DMS 273 treated with DMSO at 0.1 percent for 48 hours (cell line): Measurements from ENCODE around the gene ESM1.

ENCODE experiments used
- DNase-seq: peaks from one replicate; lab custom pipeline; 2025; lab: John Stamatoyannopoulos, UW

ESM1 gene

DNA sequence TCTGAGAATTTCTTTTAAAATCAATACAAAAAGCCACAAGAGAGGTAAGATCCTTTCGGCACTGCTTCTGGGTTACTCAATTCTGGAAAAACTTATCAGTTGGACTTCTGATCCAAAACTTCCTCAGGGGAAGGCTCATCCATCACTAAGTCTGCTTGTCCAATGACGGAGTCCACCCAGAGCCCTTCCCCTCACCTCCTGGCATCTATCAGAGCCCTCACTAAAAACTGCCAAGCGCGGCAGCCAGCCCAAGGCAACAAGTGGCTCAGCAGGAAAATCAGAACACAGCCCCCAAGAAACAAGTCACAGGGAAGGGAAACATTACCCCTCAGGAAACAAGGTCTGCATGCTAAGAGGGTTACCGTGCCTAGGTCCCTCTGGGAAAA lies 869 bp upstream of the ESM1 start:
- no peak for DNase-seq

DNA sequence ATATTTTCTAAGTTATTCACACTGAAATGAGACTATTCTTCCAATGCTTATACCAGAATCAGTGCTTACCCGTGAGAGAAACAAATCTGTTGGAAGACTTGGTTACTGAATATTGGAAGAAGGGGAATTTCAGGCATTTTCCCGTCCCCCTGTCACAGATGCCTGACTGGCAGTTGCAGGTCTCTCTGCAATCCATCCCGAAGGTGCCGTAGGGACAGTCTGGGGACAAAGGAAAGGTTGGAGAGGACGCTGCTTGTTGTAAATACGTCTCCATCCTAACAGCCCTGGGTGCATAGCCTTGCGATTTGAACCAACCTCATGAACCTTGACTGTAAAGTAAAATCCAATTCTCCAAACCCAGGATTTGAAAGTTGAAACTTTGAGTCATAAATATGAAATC lies 3.5 kb downstream of the ESM1 start:
- DNase-seq = no peak

DNA sequence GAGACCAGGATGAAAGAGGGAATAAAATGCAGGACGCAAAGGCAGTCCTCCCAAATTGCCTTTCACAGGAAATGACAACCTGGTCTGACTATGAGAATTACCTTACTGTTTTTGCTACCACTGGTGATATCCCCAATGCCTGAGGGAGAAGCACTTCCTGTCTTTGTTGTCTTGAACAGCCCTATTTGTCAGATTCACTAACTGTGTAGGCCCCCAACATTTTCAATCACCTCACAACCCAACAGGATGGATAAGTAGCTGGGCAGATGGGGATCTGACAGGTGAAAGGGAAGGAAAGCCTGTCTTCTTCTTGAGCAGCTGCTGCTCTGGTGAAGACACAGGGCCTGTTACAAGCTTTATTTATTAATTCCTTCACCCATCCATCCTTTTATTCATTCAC lies 9.7 kb downstream of the ESM1 start:
- DNase-seq = no peak

DNA sequence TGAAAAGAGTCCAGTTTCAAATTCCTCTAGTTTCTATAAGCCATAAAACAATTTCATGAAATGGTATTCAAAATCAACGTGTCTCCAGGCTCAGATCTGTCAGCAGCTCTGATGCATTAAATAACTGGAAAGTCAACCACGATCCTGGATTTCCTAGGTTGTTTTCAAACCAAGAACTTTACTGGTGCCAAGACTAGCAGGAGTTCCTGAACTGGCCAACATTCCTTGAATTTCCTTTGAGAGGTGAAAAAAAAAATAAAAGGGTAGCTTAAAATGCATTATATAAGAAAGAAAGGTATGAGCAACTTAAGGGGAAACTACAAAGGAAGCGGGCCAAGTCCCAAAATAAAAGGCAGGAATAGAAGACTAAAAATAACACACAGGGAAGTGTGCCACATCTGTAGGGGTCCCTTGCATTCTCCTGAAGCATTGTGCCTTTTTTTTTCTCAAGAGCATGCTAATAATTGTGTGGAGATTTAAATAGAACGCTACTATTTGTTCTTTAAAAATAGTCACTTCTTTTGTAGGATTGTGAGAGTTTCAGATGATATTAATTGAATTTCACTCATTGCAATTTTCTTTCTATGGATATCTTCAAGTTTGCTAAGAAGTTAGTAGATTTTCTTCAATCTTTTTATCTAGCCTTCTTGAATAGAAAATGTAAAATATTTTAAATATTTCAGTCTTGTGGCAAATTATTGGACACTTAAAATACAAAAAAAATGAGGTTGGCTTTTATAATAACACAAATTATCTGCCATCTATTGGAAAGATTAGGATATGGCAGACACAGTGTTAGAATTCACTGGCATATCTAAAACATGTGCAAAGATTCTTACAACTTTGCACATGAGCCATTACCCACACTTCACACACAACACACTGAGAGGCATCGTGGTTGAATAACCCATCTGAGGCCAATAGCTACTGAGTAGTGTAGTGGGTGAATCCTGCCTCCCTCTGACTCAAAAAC lies 15.3 kb downstream of the ESM1 start:
- no peak for DNase-seq

DNA sequence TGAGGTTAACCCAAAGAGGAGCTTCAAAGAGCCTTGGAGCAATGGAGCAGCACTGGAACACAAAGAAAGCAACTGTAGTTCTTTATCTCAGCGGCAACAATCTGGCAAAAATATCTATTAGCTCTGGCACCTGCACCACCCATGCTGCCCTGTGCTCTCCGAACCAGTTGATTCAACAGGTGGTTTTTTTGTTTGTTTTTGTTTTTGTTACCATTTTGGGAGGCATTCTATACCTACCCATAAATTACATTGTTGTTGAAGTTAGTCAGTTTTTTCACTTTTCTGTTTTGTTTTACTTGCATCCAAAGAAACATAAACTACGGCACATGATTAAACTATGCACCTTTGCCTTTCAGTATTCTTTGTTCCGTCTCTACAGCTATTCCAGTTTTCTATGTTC lies 16.2 kb downstream of the ESM1 start:
- no peak for DNase-seq

DNA sequence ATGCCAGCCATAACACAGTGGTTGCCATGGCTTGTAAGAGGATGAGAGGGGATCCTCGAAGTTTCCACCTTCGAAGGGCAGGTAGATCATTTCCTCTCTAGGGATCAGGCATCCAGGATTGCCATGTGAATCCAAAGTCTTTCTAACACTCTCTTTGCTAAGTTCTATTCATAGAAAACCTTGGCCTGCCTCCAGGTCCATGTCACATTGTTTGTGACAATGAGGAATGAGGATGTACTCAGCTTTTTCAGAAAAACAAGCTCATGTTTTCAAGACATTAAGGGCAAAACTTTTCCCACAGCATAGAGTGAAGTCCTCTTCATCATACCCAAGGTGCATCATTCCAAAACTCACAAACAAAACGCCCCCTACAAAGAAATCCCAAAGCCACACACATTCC lies 19.6 kb downstream of the ESM1 start:
- no peak for DNase-seq

DNA sequence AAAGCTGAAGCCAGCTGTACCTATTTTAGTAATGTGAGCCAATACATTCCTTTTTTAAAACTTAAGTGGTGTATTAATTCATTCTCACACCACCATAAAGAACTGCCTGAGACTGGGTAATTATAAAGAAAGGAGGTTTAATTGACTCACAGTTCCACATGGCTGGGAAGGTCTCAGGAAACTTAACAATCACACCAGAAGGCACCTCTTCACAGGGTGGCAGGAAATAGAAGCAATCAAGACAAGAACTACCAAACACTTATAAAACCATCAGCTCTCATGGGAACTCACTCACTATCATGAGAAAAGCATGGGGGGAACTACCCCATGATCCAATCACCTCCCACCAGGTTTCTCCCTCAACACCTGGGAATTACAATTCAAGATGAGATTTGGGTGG lies 21.0 kb downstream of the ESM1 start:
- no peak for DNase-seq

DNA sequence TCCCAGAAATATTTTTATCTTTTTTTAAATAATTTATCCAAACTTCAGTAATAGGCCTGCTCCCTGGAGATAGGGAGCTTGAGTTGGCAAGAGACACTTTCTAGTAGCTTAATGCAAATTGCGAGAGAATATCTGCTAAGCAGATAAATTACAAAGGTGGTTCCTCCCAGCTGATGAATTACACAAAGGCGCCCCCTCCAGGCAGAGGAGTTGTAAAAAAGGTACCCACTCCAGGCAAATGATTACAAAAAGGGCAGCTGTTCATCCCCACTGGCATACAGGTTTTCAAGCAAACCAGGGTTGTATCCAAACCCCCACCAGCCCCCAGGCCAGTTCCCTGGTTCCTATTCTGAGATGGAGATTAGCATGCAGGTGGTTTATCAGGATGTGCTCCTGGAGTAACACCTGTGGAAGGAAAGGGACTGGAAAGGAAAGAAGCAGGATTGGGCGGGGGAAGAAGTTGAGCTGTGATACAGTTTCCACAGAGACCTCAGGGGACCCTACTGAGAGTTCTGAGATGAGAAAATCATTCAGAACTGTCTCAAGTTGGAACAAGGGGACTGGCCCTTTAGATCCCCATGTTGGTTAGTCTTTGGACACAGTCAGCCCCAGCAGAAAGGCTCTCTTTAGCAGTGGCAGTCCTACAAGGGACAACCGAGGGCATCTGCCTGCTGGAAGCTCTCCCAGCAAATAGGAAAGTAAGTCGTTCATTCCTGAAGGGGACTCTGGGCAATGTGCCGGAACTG lies 25.5 kb downstream of the ESM1 start:
- no peak for DNase-seq

DNA sequence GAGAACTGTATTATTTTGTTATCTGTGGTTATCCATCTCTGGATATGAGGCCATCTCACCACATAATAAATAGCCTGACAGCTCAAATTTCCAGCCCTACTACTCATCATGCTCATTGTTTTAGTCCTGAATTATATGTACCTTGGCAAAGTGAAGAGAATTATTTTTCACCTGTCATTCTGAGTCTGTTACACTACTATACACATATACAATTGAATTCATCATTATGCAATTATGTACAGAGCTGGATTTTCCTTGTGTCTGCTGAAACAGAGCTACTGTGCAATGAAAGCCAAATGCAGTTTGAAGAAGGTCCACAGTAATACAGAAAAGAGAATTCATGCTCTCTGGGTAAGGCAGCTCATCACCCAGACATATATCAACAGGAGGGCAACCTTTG lies 28.5 kb downstream of the ESM1 start:
- no peak for DNase-seq

DNA sequence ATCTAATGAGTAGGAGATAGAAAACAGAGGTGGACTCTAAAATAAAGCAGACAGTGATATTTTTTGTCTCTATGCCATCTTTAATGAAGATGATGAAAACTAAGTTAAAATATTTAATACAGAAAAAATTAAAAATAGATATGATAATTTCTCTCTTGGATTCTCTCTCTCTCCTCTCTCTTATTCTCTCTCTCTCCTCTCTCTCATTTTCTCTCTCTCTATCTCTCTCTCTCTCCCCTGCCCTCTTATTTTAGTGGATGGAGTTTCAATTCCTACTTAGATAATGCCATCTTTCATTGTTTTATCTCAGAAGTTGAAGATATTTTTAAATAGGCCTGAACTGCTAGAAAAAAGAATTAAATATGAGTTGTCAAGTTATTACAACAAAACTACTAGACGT lies 38.2 kb downstream of the ESM1 start:
- no peak for DNase-seq

DNA sequence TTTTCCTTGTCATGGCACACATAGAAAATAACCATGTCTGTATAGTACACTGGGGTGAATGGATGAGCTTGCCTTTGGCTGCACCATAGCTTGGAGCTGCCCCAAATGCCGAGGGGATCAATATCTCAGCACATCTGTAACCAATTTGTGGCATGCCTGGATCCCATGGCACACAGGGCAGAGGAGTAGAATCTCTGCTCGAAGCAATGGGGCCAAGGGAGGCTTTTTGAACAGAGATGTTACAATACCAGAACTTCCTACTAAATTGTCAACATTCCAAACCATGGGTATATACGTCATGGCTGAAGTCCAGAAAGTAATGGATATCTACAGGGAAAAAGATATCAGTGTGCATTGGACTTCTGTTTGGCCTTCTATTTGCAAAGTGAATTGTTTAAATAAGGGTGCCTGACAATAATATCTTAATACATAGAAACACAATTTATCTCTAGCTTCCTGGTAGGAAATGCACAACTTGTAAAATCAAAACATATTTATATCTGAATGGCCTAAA lies 39.0 kb downstream of the ESM1 start:
- no peak for DNase-seq

DNA sequence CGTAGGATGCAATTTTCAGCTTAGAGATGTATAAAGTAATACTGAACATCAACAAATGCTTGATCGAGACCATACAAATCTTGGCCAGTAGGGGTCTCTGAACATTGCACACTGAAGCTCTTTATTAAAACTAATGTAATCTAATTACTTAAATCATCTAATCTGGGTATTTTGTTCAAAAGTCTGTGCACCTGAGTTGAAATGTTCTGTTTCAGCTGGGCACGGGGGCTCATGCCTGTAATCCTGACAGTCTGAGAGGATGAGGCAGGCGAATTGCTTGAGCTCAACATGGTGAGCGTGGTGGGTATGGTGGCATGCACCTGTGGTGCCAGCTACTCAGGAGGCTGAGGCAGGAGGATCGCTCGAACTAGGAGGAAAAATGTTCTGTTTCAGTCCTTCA lies 41.0 kb downstream of the ESM1 start:
- DNase-seq = no peak

DNA sequence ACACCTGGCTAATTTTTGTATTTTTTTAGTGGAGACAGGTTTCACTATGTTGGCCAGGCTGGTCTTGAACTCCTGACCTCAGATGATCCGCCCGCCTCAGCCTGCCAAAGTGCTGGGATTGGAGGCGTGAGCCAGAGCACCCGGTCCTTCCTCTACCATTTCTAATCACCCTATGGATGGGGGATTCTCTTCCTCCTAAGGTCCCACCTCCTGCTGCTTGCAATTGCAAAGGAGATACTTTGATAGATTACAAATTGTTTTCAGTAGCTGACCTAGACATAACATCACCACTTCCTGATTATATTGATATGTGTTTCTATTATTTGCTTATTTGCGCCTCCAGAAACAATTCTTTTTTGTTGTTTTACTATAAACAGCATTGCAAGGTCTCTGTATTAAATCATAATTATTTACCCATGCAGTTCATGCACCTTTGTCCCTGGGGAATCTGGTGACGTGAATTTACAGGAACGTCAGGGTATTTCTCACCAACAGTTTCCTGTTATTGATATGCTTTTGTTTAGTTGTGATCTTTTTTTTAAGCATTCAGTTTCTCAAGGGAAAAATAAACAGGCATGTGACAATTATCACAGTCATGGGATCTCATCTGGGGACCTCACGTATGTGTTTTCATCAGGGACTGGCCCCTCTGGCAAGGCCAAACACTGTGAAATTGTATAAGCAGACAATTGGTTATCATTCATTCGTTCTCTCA lies 43.2 kb downstream of the ESM1 start:
- no peak for DNase-seq

DNA sequence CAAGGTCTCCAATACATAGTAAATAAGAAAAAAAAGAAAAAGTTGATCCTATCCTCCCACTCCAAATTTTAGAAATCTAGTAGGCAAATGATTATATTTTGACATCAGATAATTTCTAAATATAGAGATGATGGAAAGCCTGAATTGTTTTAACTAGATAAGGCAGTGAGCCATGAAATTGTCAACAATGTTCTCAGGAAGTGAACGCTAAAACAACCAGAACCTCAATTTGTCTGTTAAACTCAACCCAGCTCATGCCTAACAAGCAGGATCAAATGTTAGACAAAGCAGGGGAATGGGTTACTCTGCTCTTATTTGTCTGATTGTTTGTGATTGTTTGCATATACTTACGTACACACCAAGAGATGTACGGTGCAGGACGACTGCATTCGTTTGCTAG lies 49.2 kb downstream of the ESM1 start:
- DNase-seq = no peak

DNA sequence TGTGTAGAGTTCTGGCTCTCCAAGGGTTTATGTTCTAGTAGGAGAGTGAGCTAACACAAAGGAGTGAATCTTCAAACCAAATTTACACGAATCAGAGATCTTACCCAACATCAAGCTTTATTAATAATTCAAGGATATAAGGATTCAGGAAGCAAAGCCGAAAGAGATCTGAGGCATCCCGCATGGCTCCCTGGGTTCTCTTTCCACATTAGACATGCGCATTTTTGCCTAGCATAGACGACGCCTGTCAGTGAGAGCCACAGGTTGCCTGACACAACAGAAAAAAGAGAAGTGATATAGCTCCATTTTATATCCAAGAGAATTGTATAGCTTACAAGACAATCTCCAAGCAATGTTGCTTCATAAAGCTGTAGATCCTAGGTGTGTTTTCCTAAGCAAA lies 52.6 kb downstream of the ESM1 start:
- DNase-seq = no peak

DNA sequence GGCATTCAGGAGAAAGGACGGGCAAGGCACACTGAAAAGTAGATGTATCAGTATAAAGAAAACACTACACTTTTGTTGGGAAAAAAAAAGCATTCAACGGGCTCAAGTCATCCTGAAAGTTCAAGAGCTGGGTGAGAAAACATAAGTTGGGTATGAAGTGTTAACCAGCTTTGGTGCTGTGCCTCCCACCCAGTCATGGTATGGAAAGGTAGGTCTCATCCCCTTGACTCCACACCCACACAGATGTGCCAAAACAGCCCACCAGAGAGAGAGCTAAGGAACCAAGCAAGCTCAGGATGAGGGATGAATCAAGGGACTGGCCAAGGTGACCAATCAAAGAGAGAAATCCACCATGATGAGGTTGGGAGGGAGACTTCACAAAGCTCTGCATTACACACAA lies 54.7 kb downstream of the ESM1 start:
- DNase-seq = no peak
